ENCODE results near the gene LSM14B. TPM values are rescaled to one million over a fixed set of nuclear protein-coding genes. Genes with fewer than 3 reads are reported as not detected.

LSM14B gene
- total and polyA plus RNA-seq, 2 experiments from 2014 or later, result 7.1 to 43.1 TPM

DNA sequence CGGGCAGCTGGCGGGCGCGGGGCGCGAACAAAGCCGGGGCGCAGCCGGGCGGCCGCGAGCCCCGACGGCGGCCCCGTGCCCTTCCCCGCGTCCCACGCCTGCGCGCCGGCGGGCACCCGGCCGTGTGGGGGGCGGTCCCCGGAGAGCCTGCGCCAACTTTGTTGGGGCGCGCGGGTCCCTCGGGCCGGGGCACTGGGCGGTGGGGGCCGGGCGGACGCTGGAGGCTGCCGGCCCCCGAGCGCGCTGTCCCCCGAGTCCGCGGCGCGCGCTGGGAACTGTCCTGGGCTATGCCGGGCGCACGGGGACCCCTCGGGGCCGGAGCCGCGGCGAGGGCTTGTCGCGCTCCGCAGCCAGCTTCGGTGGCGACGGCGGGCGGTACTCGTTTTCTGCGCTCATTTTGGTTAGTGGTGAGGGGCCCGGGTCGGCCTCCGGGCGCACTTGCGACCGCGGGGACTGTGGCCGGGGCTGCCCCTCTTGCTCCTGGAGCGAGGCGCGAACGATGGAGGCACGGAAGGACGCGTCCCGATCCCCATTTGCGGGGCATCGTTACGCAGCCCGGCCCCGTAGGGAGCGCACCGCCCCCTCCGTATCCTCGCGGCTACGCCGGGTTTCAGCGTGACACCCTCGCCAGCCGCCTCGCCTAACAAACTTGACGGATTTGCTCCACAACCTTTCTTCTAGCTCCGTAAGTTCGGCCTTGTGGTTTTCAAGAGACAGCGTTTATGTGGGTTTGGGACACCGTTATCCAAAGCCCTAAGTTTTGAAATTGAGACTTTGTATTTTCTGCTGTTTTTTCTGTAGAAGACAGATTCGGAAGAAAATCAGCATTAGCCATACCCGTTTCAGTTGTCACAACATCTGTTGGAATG, 21.9 kb downstream of the LSM14B start:
- Histone ChIP-seq H2AFZ (no peak overlapping the region), H3K9me3 (ENCODE audit: low read depth) (no peaks in the 10 kb centered on the region), H4K20me1 (ENCODE audit: insufficient read depth, poor library complexity, severe bottlenecking) (peaks cover 83% of the 10 kb centered on the region), H3K27me3 (no peaks in the 10 kb centered on the region), H3K36me3 (replicated peaks; ENCODE audit: insufficient read depth, low read depth) (peaks cover 4% of the 10 kb centered on the region), H3K4me2 (peak overlapping the region; percentile 92), H3K9me2 (replicated peaks; ENCODE audit: insufficient read depth) (no peaks in the 10 kb centered on the region), H3K27ac (peak overlapping the region; percentile 100), H3K4me3 (peak overlapping the region; percentile 97), H3K79me2 (peaks cover 87% of the 10 kb centered on the region), H3K4me1 (ENCODE audit: insufficient read depth) (peaks cover 22% of the 10 kb centered on the region)
- no peak for TF ChIP-seq EZH2 (IDR thresholded peaks at IDR 0.05; ENCODE audit: borderline replicate concordance)
- TF ChIP-seq, protein P1, sequence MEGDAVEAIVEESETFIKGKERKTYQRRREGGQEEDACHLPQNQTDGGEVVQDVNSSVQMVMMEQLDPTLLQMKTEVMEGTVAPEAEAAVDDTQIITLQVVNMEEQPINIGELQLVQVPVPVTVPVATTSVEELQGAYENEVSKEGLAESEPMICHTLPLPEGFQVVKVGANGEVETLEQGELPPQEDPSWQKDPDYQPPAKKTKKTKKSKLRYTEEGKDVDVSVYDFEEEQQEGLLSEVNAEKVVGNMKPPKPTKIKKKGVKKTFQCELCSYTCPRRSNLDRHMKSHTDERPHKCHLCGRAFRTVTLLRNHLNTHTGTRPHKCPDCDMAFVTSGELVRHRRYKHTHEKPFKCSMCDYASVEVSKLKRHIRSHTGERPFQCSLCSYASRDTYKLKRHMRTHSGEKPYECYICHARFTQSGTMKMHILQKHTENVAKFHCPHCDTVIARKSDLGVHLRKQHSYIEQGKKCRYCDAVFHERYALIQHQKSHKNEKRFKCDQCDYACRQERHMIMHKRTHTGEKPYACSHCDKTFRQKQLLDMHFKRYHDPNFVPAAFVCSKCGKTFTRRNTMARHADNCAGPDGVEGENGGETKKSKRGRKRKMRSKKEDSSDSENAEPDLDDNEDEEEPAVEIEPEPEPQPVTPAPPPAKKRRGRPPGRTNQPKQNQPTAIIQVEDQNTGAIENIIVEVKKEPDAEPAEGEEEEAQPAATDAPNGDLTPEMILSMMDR (IDR thresholded peaks at IDR 0.05; ENCODE audit: poor library complexity), result no peak
- TF ChIP-seq EZH2phosphoT487 (IDR thresholded peaks at IDR 0.05; ENCODE audit: low read depth, severe bottlenecking, unreplicated experiment), result no peak
- DNase-seq (ENCODE audit: low spot score), result peak; percentile 77
- WGBS (ENCODE audit: low lambda C conversion rate, missing lambda C conversion rate), result 2% methylated on average over 47 of the region's 104 CpGs

DNA sequence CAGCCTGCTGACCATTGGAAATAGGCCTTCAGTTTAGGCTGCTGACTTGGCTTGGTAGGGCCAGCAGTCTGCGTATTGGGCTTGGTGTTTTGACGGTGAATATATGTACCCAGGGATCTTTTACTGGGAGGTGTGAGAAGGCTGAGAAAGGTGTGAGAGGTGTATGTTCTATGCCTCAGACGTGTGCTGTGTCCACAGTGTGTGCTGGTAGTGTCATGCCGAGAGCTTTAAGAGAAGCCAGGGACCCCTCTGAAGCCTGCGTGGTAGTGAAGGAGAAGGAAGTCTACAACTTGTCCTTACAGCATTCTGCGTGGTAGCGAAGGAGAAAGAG, 23.4 kb downstream of the LSM14B start:
- Histone ChIP-seq H2AFZ (no peak overlapping the region), H3K4me2 (peak overlapping the region; percentile 92), H3K9me3 (ENCODE audit: low read depth) (no peaks in the 10 kb centered on the region), H3K27me3 (no peaks in the 10 kb centered on the region), H4K20me1 (ENCODE audit: insufficient read depth, poor library complexity, severe bottlenecking) (peaks cover 81% of the 10 kb centered on the region), H3K36me3 (replicated peaks; ENCODE audit: insufficient read depth, low read depth) (no peaks in the 10 kb centered on the region), H3K4me1 (ENCODE audit: insufficient read depth) (peaks cover 22% of the 10 kb centered on the region), H3K9me2 (replicated peaks; ENCODE audit: insufficient read depth) (no peaks in the 10 kb centered on the region), H3K27ac (no peak overlapping the region), H3K4me3 (no peak overlapping the region), H3K79me2 (peaks cover 87% of the 10 kb centered on the region)
- TF ChIP-seq EZH2 (IDR thresholded peaks at IDR 0.05; ENCODE audit: borderline replicate concordance) (no peak), EZH2phosphoT487 (IDR thresholded peaks at IDR 0.05; ENCODE audit: low read depth, severe bottlenecking, unreplicated experiment) (no peak)
- TF ChIP-seq, protein P1 (IDR thresholded peaks at IDR 0.05; ENCODE audit: poor library complexity), result no peak
- no peak for DNase-seq (ENCODE audit: low spot score)
- WGBS (ENCODE audit: low lambda C conversion rate, missing lambda C conversion rate), result 97% methylated on average over 7 of the region's 7 CpGs

DNA sequence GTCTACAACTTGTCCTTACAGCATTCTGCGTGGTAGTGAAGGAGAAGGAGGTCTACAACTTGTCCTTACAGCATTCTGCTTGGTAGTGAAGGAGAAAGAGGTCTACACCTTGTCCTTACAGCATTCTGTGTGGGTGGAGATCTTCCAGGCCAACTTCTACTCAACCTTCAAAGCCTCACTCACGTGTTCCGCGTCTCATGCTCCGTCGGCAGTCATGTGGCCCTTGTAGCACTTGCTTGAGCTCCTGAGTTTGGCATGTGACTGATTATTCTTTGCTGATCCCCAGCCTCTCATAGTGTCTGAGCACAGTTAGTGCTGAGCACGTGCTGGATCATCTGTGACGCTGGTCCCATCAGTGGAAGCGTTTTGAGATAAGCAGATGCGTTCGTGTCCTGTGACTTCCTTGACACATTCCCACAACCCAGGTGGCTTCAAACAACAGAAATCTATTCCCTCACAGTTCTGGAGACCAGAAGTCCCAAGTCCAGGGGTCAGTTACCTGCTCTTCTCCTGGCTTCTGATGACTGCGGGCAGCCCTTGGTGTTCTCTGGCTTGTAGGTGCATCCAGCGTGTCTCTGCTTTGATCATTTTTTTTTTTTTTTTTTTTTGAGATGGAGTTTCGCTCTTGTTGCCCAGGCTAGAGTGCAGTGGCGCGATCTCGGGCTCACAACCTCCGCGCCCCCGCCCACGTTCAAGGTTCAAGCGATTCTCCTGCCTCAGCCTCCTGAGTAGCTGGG, 23.9 kb downstream of the LSM14B start:
- Histone ChIP-seq H3K27ac (no peak overlapping the region), H3K9me3 (ENCODE audit: low read depth) (no peaks in the 10 kb centered on the region), H3K9me2 (replicated peaks; ENCODE audit: insufficient read depth) (no peaks in the 10 kb centered on the region), H3K36me3 (replicated peaks; ENCODE audit: insufficient read depth, low read depth) (no peaks in the 10 kb centered on the region), H3K4me1 (ENCODE audit: insufficient read depth) (peaks cover 21% of the 10 kb centered on the region), H3K4me2 (peak overlapping the region; percentile 92), H3K27me3 (no peaks in the 10 kb centered on the region), H3K79me2 (peaks cover 87% of the 10 kb centered on the region), H4K20me1 (ENCODE audit: insufficient read depth, poor library complexity, severe bottlenecking) (peaks cover 81% of the 10 kb centered on the region), H2AFZ (no peak overlapping the region), H3K4me3 (no peak overlapping the region)
- WGBS (ENCODE audit: low lambda C conversion rate, missing lambda C conversion rate), result 96% methylated on average over 21 of the region's 22 CpGs
- TF ChIP-seq EZH2phosphoT487 (IDR thresholded peaks at IDR 0.05; ENCODE audit: low read depth, severe bottlenecking, unreplicated experiment), result no peak
- TF ChIP-seq EZH2 (IDR thresholded peaks at IDR 0.05; ENCODE audit: borderline replicate concordance), result no peak
- TF ChIP-seq, protein P1 (IDR thresholded peaks at IDR 0.05; ENCODE audit: poor library complexity), result no peak
- no peak for DNase-seq (ENCODE audit: low spot score)

Measured in hepatocyte (in vitro differentiated cells).